HepG2 (cell line): ENCODE measurements around the gene IPPK. TPM values are rescaled to one million over a fixed set of nuclear protein-coding genes. Genes with fewer than 3 reads are reported as not detected.

Experiments
- ATAC-seq: fragments of 200-7000 bp; cut with Tn5 transposase; 3 replicates; pipeline ENCODE4 v1.9.1; 2020; ENCODE audit warnings: mild to moderate bottlenecking, moderate library complexity
- BruUV-seq: library from RNA; stranded (reverse); fragments of 400-500 nt; replicated peaks from 2 replicates; lab custom pipeline; 2021; lab: Mats Ljungman, UMichigan
- CTCF ChIA-PET: fragments of 300-600 bp; formaldehyde crosslinking; extraction: SDS; loops from one replicate; lab custom pipeline; 2021; ENCODE audit warnings: low total read pairs, inconsistent platforms, low intra/inter-chr PET ratio; lab: Yijun Ruan, JAX
- POLR2A ChIA-PET: fragments of 350-600 bp; sonication (Branson Sonifier 250); formaldehyde crosslinking; loops from one replicate; lab custom pipeline; 2020; ENCODE audit warnings: antibody characterized with exemption, inconsistent platforms; lab: Yijun Ruan, JAX
- DNase-seq: peaks from one replicate; pipeline ENCODE4 v3.0.0-alpha.2; 2015; ENCODE audit warnings: low spot score
- FAIRE-seq: peaks from 3 replicates; lab custom pipeline; 2011; peaks lifted over from hg19 to GRCh38; lab: Jason Lieb, UNC
- H2AFZ ChIP-seq: one replicate; pipeline ENCODE4 v1.6.1; 2011; ENCODE audit warnings: low read length, inconsistent platforms
- H3K27ac ChIP-seq: fragments of 300-600 bp; 3 replicates; pipeline ENCODE4 v1.8.0; 2011; ENCODE audit warnings: mixed run types, mild to moderate bottlenecking, mixed read lengths, low read length, inconsistent platforms; ENCODE audit not compliant: insufficient read depth; ENCODE audit errors: extremely low read length
- H3K27me3 ChIP-seq, 2 experiments: fragments of 200-600 bp in 1 of 2; 2 replicates in 1 of 2; 3 replicates in 1 of 2; pipeline versions ENCODE4 v1.6.0 to v1.8.0; 2011; ENCODE audit warnings: low read length in 2 of 2, mild to moderate bottlenecking in 2 of 2, moderate library complexity in 2 of 2, inconsistent platforms in 1 of 2; ENCODE audit not compliant: insufficient read depth in 2 of 2, control insufficient read depth in 1 of 2
- H3K36me3 ChIP-seq, 2 experiments: fragments of 200-600 bp in 1 of 2; replicated peaks in 1 of 2; 2 replicates in 1 of 2; 3 replicates in 1 of 2; pipeline versions ENCODE4 v1.5.1 to v1.8.0; 2011; ENCODE audit warnings: low read length in 2 of 2, inconsistent platforms in 1 of 2; ENCODE audit not compliant: insufficient read depth in 2 of 2, control insufficient read depth in 1 of 2
- H3K4me1 ChIP-seq: 2 replicates; pipeline ENCODE4 v1.5.1; 2012; ENCODE audit warnings: low read length, inconsistent platforms; ENCODE audit not compliant: insufficient read depth
- H3K4me2 ChIP-seq: 2 replicates; pipeline ENCODE4 v1.6.0; 2011; ENCODE audit warnings: low read depth, low read length, inconsistent platforms
- H3K4me3 ChIP-seq, 3 experiments: fragments of 200-600 bp in 1 of 3; sonication (generic), shearing (Covaris generic) in 1 of 3; replicated peaks in 1 of 3; 2 replicates each; pipeline ENCODE4 v1.5.1; 2011 to 2016; ENCODE audit warnings: low read length in 3 of 3, inconsistent platforms in 2 of 3, low read depth in 2 of 3, mild to moderate bottlenecking in 2 of 3, control low read depth in 1 of 3, mixed read lengths in 1 of 3; ENCODE audit not compliant: insufficient read depth in 1 of 3
- H3K79me2 ChIP-seq: one replicate; pipeline ENCODE4 v1.6.1; 2011; ENCODE audit warnings: low read length, inconsistent platforms; ENCODE audit not compliant: insufficient read depth
- H3K9ac ChIP-seq: 2 replicates; pipeline ENCODE4 v1.6.0; 2011; ENCODE audit warnings: mild to moderate bottlenecking, low read depth, low read length, inconsistent platforms; ENCODE audit not compliant: insufficient read depth
- H3K9me3 ChIP-seq: 2 replicates; pipeline ENCODE4 v1.5.1; 2012; ENCODE audit warnings: mild to moderate bottlenecking, low read length
- H4K20me1 ChIP-seq: 2 replicates; pipeline ENCODE4 v1.6.0; 2011; ENCODE audit warnings: inconsistent platforms, mild to moderate bottlenecking, low read length, moderate library complexity; ENCODE audit not compliant: insufficient read depth
- BCL6 ChIP-seq: IDR thresholded peaks from 2 replicates; pipeline ENCODE4 v1.6.1; 2016; ENCODE audit warnings: missing genetic modification reagents, missing compliant biosample characterization
- GTF2F1 ChIP-seq: fragments of 150-350 bp; IDR thresholded peaks from 2 replicates; pipeline ENCODE4 v1.6.1; 2014; ENCODE audit warnings: low read length
- HDAC2 ChIP-seq: sonication (generic); formaldehyde crosslinking; IDR thresholded peaks from 2 replicates; pipeline ENCODE4 v1.4.0; 2020; ENCODE audit warnings: missing genetic modification reagents
- HMG20A ChIP-seq: IDR thresholded peaks from 2 replicates; pipeline ENCODE4 v1.6.1; 2016; ENCODE audit warnings: borderline replicate concordance
- MAFG ChIP-seq: sonication (generic); formaldehyde crosslinking; IDR thresholded peaks from 2 replicates; pipeline ENCODE4 v1.5.1; 2020; ENCODE audit warnings: mild to moderate bottlenecking, missing genetic modification reagents
- MTF1 ChIP-seq: sonication (generic); formaldehyde crosslinking; IDR thresholded peaks from 2 replicates; pipeline ENCODE4 v1.5.0; 2020; ENCODE audit warnings: missing genetic modification reagents
- PLRG1 ChIP-seq: fragments of 450-650 bp; conservative IDR thresholded peaks from 2 replicates; pipeline ENCODE4 v1.6.1; 2016
- REL ChIP-seq: sonication (generic); formaldehyde crosslinking; conservative IDR thresholded peaks from 2 replicates; pipeline ENCODE4 v1.8.0; 2022; ENCODE audit warnings: mild to moderate bottlenecking, missing genetic modification reagents, moderate library complexity
- SOX13 ChIP-seq, 3 experiments: fragments of 450-650 bp in 1 of 3; sonication (generic) in 1 of 3; formaldehyde crosslinking in 1 of 3; IDR thresholded peaks in 2 of 3; conservative IDR thresholded peaks in 1 of 3; 2 replicates each; pipeline versions ENCODE4 v1.5.0 to v1.6.1; 2016 to 2020; ENCODE audit warnings: antibody characterized with exemption in 1 of 3, mild to moderate bottlenecking in 1 of 3, missing compliant biosample characterization in 1 of 3, missing genetic modification reagents in 1 of 3, moderate library complexity in 1 of 3
- TAF15 ChIP-seq: fragments of 200-400 bp; formaldehyde crosslinking; IDR thresholded peaks from one replicate; pipeline ENCODE4 v1.6.1; 2018; ENCODE audit warnings: mild to moderate bottlenecking, low read depth, low read length; ENCODE audit not compliant: poor library complexity, severe bottlenecking
- TFDP2 ChIP-seq: sonication (generic); formaldehyde crosslinking; IDR thresholded peaks from 2 replicates; pipeline ENCODE4 v1.4.0; 2020; ENCODE audit warnings: missing genetic modification reagents
- ZFP82 ChIP-seq: sonication (generic); formaldehyde crosslinking; IDR thresholded peaks from 2 replicates; pipeline ENCODE4 v1.5.1; 2020; ENCODE audit warnings: mild to moderate bottlenecking, missing genetic modification reagents, borderline replicate concordance
- ZNF770 ChIP-seq: sonication (generic); formaldehyde crosslinking; IDR thresholded peaks from 2 replicates; pipeline ENCODE4 v1.5.0; 2020; ENCODE audit warnings: mild to moderate bottlenecking, missing genetic modification reagents
- WGBS: methylation state at CpG from one replicate; pipeline ENCODE4 v1.1.6; 2017; ENCODE audit warnings: low lambda C conversion rate; 5-methylcytosine and 5-hydroxymethylcytosine counted together
- in situ Hi-C: cut with HindIII; loops from 2 replicates; pipeline ENCODE4 v1.10.0; 2017; ENCODE audit warnings: low pct_unique_long_range_greater_than_20kb; ENCODE audit not compliant: extremely low pct_ligation_motif_present
- intact Hi-C: fragments of 100-400 bp; cut with micrococcal nuclease; formaldehyde crosslinking; loops from one replicate; pipeline ENCODE4 v1.10.0; 2022; ENCODE audit not compliant: unreplicated experiment
- polyA plus RNA-seq, 8 experiments: library from polyadenylated mRNA; depleted of rRNA in 3 of 8; stranded (reverse) in 7 of 8; unstranded in 1 of 8; fragments of >200 nt; fragmentation: Illumina TruSeq in 4 of 8; extraction: Trizol in 4 of 8; gene quantifications; 2 replicates each; pipeline versions ENCODE4 v1.2.1 to v1.2.3, GENCODE V29; 2011 to 2016; ENCODE audit warnings: low read depth in 4 of 8, missing spikeins in 1 of 8, mixed read lengths in 1 of 8; ENCODE audit not compliant: insufficient read depth in 1 of 8
- total RNA-seq, 5 experiments: library from RNA; depleted of rRNA; stranded (reverse); fragments of >200 nt; fragmentation: Illumina TruSeq; extraction: Trizol; gene quantifications; 2 replicates each; pipeline ENCODE4 v1.2.3, GENCODE V29; 2016; ENCODE audit warnings: low read depth in 1 of 5
- TF ChIP-seq, protein P1 (sequence below): sonication (generic); formaldehyde crosslinking; IDR thresholded peaks from 2 replicates; pipeline ENCODE4 v1.5.1; 2020; ENCODE audit warnings: mild to moderate bottlenecking, missing genetic modification reagents
- TF ChIP-seq, protein P2 (sequence below): sonication (generic); formaldehyde crosslinking; IDR thresholded peaks from 2 replicates; pipeline ENCODE4 v1.5.0; 2020; ENCODE audit warnings: mild to moderate bottlenecking, missing genetic modification reagents, borderline replicate concordance

Gene IPPK
- total and polyA plus RNA-seq, 2 of the 13 experiments (the other 11 are each of a cell fraction or from before 2014, with no cell fraction given), result 9.9 to 14.1 TPM

- no peak for FAIRE-seq
- in situ Hi-C loops, result no loop called here
- intact Hi-C loops, result no loop called here
- TF ChIP-seq PLRG1 (no peak), HMG20A (CRISPR knock-in tag) (peak; percentile 52; the same call in 1 of the 2 replicates), TFDP2 (CRISPR knock-in tag) (no peak), ZFP82 (CRISPR knock-in tag) (no peak), SOX13 (IDR thresholded peaks at IDR 0.05) (0 out of 2 replicates have a peak, but pooled peaks have one; percentile 25), SOX13 (CRISPR knock-in tag; conservative IDR thresholded peaks at IDR 0.05 in 1 of 2, IDR thresholded peaks at IDR 0.05 in 1 of 2) (peak in 1 of 2 experiments; percentile 84; a peak in 2 of 4 replicates), BCL6 (CRISPR knock-in tag) (0 out of 2 replicates have a peak, but pooled peaks have one; percentile 14), TAF15 (no peak), MAFG (CRISPR knock-in tag) (no peak), REL (CRISPR knock-in tag) (no peak), GTF2F1 (no peak), HDAC2 (CRISPR knock-in tag) (peak; percentile 16; the same call in 1 of the 2 replicates), MTF1 (no peak), ZNF770 (CRISPR knock-in tag) (peak; percentile 14; the same call in 1 of the 2 replicates)
- TF ChIP-seq, protein P1, sequence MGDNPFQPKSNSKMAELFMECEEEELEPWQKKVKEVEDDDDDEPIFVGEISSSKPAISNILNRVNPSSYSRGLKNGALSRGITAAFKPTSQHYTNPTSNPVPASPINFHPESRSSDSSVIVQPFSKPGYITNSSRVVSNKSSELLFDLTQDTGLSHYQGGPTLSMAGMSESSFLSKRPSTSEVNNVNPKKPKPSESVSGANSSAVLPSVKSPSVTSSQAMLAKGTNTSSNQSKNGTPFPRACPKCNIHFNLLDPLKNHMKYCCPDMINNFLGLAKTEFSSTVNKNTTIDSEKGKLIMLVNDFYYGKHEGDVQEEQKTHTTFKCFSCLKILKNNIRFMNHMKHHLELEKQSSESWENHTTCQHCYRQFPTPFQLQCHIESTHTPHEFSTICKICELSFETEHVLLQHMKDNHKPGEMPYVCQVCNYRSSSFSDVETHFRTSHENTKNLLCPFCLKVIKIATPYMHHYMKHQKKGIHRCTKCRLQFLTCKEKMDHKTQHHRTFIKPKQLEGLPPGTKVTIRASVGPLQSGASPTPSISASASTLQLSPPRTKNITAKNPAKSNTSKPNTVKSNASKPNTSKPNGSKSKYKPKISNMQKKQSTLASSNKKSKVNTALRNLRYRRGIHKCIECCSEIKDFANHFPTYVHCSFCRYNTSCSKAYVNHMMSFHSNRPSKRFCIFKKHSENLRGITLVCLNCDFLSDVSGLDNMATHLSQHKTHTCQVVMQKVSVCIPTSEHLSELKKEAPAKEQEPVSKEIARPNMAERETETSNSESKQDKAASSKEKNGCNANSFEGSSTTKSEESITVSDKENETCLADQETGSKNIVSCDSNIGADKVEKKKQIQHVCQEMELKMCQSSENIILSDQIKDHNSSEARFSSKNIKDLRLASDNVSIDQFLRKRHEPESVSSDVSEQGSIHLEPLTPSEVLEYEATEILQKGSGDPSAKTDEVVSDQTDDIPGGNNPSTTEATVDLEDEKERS (CRISPR knock-in tag), result no peak
- TF ChIP-seq, protein P2, sequence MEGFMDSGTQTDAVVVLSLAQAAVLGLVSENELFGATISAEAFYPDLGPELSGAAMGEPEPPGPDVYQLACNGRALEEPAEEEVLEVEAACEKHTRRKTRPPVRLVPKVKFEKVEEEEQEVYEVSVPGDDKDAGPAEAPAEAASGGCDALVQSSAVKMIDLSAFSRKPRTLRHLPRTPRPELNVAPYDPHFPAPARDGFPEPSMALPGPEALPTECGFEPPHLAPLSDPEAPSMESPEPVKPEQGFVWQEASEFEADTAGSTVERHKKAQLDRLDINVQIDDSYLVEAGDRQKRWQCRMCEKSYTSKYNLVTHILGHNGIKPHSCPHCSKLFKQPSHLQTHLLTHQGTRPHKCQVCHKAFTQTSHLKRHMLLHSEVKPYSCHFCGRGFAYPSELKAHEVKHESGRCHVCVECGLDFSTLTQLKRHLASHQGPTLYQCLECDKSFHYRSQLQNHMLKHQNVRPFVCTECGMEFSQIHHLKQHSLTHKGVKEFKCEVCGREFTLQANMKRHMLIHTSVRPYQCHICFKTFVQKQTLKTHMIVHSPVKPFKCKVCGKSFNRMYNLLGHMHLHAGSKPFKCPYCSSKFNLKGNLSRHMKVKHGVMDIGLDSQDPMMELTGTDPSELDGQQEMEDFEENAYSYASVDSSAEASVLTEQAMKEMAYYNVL, result no peak
These were observed 61.6 kb downstream of the IPPK start for GRCh38 chr9:92608241-92608908.

More at GRCh38 chr9:92608241-92608908, 61.6 kb downstream of the IPPK start:
- H3K4me3 ChIP-seq, result no peak overlapping the region; a peak in 1 of 6 replicates
- H3K9me3 ChIP-seq, result no peaks in the 10 kb centered on the region
- DNase-seq (peak; percentile 58), ATAC-seq (peak; percentile 65)
- ChIA-PET CTCF (no interaction called here), POLR2A (interaction anchor here (1.4 kb wide), 1 partner anchor 8 kb away, joined by 5 read pairs; no protein-coding TSS in a partner anchor)
- WGBS, result 62% methylated on average over 10 of the region's 10 CpGs
- no peaks in the 10 kb centered on the region for H3K79me2 ChIP-seq
- no peaks in the 10 kb centered on the region for H4K20me1 ChIP-seq
- H3K9ac ChIP-seq, result peak overlapping the region; percentile 45; the same call in 1 of the 2 replicates
- peaks cover 0 to 6% of the 10 kb centered on the region in 2 experiments; a peak in 1 of 5 replicates for H3K36me3 ChIP-seq
- BruUV-seq, result no TSS peak
- peaks cover 31% of the 10 kb centered on the region for H3K4me1 ChIP-seq
- no peak overlapping the region for H2AFZ ChIP-seq
- peak overlapping the region; percentile 65 for H3K27ac ChIP-seq
- H3K27me3 ChIP-seq, result no peaks in the 10 kb centered on the region
- peak overlapping the region; percentile 46 for H3K4me2 ChIP-seq
